Brain microvascular endothelial cell (primary cell): ENCODE results near the gene SLC25A21.
"Not testable (repeated sequence)": the region's sequence is repeated elsewhere in the genome, so short reads cannot be mapped to it uniquely, and the experiment has no call there.

Experiments
- DNase-seq: peaks from one replicate; pipeline ENCODE4 v3.0.0-alpha.2; 2020
- H3K27ac ChIP-seq: fragments of 250-450 bp; sonication (Bioruptor Pico); 2 replicates; pipeline ENCODE4 v1.5.1; 2020; ENCODE audit warnings: mild to moderate bottlenecking, moderate library complexity
- H3K27me3 ChIP-seq: fragments of 250-450 bp; sonication (Bioruptor Pico); replicated peaks from 2 replicates; pipeline ENCODE4 v1.5.1; 2020; ENCODE audit warnings: mild to moderate bottlenecking
- H3K36me3 ChIP-seq: fragments of 250-450 bp; sonication (Bioruptor Pico); replicated peaks from 2 replicates; pipeline ENCODE4 v1.5.1; 2020; ENCODE audit warnings: mild to moderate bottlenecking
- H3K4me3 ChIP-seq: 2 replicates; pipeline ENCODE4 v1.5.1; 2011; ENCODE audit warnings: low read depth, mild to moderate bottlenecking, control low read depth, low read length, moderate library complexity
- CTCF ChIP-seq: IDR thresholded peaks from 2 replicates; pipeline ENCODE4 v1.5.1; 2011; ENCODE audit warnings: low read depth, mild to moderate bottlenecking, moderate library complexity, low read length, control low read depth, inconsistent platforms; ENCODE audit errors: missing control alignments
- in situ Hi-C: cut with HindIII; loops from 2 replicates; pipeline ENCODE4 v1.10.0; 2017; ENCODE audit warnings: low sequenced_read_pairs, low pct_ligation_motif_present

Gene SLC25A21

GRCh38 chr14:37150414-37150813, 22.0 kb downstream of the SLC25A21 start:
- H3K27ac ChIP-seq, result no peak overlapping the region
- TF ChIP-seq CTCF, result peak; percentile 50
- no peak overlapping the region for H3K4me3 ChIP-seq
- in situ Hi-C loops, result no loop called here
- no peaks in the 10 kb centered on the region for H3K27me3 ChIP-seq
- no peaks in the 10 kb centered on the region for H3K36me3 ChIP-seq
- DNase-seq, result peak; percentile 14

GRCh38 chr14:37147310-37147880, 25.0 kb downstream of the SLC25A21 start:
- H3K36me3 ChIP-seq, result no peaks in the 10 kb centered on the region
- no peak overlapping the region for H3K27ac ChIP-seq
- no peak for DNase-seq
- in situ Hi-C loops, result no loop called here
- no peaks in the 10 kb centered on the region for H3K27me3 ChIP-seq
- no peak overlapping the region for H3K4me3 ChIP-seq
- no peak for TF ChIP-seq CTCF

GRCh38 chr14:37146438-37146837, 26.0 kb downstream of the SLC25A21 start:
- H3K27me3 ChIP-seq, DNase-seq, in situ Hi-C loops, H3K36me3 ChIP-seq, H3K27ac ChIP-seq, H3K4me3 ChIP-seq: not testable (repeated sequence)

- no peak overlapping the region for H3K27ac ChIP-seq
- no peak for TF ChIP-seq CTCF
- H3K27me3 ChIP-seq, result no peaks in the 10 kb centered on the region
- H3K36me3 ChIP-seq, result no peaks in the 10 kb centered on the region
- no peak for DNase-seq
- in situ Hi-C loops, result no loop called here
- no peak overlapping the region for H3K4me3 ChIP-seq
These were observed 27.0 kb downstream of the SLC25A21 start for GRCh38 chr14:37145395-37145794.

GRCh38 chr14:37144729-37145363, 27.6 kb downstream of the SLC25A21 start:
- in situ Hi-C loops, result no loop called here
- H3K36me3 ChIP-seq, result no peaks in the 10 kb centered on the region
- DNase-seq, result no peak
- no peak overlapping the region for H3K4me3 ChIP-seq
- H3K27me3 ChIP-seq, result no peaks in the 10 kb centered on the region
- H3K27ac ChIP-seq, result no peak overlapping the region
- no peak for TF ChIP-seq CTCF

GRCh38 chr14:37143475-37143874, 28.9 kb downstream of the SLC25A21 start:
- no peak for DNase-seq
- in situ Hi-C loops, result no loop called here
- no peaks in the 10 kb centered on the region for H3K27me3 ChIP-seq
- H3K4me3 ChIP-seq, result no peak overlapping the region
- no peaks in the 10 kb centered on the region for H3K36me3 ChIP-seq
- no peak overlapping the region for H3K27ac ChIP-seq
- TF ChIP-seq CTCF, result no peak
